Activated CD8-positive, alpha-beta memory T cell treated with anti-CD3 and anti-CD28 coated beads for 24 hours (primary cell): ENCODE measurements around the gene DMRT1.

Source experiments
- DNase-seq: peaks from one replicate; pipeline ENCODE4 v3.0.0-alpha.2; 2020

Gene DMRT1

DNA sequence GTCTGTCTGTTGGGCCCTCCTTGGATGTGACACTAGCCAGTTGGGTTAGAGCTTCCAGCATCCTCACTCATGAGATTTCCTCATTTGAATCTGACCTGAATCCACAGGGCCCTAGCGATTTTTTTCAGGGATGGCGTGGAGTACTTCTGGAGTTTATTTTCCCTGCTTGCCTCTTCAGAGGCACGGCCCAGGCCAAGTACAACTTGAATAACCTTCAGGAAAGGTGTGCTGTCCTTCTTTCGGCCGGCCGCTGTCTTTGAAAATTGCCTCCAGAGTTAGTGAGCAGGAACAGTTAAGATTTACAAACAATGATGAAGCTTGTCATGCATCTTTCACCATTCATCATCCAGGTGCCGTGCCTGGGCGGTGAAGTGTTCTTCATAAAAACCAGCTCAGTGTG lies 85.5 kb downstream of the DMRT1 start:
- DNase-seq: no peak

GRCh38 chr9:928363-929042 lies 87.0 kb downstream of the DMRT1 start:
- no peak for DNase-seq

DNA sequence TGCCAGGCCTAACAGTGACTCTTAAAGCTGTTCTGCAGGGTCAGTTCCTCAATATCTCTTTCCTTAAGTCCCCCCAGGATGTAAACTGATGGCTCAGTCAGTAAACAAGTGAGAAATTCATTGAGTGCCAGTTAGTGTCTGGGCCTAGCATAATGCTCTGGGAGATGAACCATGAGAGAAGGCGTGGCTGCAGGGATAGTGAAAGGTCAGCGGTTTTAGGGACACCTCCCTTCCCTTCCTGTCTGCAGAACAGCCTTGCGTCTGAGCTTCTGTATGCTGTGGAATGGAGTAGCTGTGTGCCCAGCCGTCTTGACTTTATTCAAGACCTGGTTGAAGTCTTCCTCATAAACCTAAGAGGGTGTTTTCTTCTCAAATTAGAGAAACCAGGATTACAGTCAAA lies 88.2 kb downstream of the DMRT1 start:
- DNase-seq: no peak

GRCh38 chr9:933356-933755 lies 91.9 kb downstream of the DMRT1 start:
- no peak for DNase-seq

DNA sequence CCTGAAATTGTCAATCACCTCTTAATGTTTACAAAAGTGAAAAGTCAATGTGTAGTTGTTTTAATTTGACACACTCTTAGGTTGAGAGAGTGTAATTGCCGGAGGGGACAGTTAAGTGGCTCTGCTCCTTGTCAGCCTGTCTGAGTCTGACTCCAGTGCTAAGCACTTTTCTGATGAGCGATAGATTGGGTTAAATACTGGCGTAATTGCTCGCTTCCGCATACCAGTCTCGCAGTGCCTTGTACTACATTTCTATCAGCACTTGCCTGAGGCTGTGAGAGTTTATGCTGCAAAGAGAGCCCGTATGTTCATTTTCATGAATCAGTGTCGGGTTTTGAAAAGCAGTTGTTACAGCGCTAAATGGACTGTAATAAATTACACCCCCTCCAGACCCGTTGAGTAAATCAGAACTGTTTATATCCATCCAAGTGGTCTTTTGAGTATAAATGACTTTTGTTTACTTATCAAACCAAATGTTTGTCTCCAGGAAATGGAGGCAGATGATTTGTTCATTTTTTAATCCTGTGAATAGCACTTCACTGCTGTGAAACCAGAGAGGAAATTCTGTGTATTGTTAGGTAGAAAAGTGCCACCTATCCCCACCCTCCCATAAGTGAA lies 94.0 kb downstream of the DMRT1 start:
- no peak for DNase-seq

- no peak for DNase-seq
These were observed 101.5 kb downstream of the DMRT1 start for GRCh38 chr9:942805-943580.

- DNase-seq: no peak
These were observed 106.5 kb downstream of the DMRT1 start for GRCh38 chr9:947985-948384.

DNA sequence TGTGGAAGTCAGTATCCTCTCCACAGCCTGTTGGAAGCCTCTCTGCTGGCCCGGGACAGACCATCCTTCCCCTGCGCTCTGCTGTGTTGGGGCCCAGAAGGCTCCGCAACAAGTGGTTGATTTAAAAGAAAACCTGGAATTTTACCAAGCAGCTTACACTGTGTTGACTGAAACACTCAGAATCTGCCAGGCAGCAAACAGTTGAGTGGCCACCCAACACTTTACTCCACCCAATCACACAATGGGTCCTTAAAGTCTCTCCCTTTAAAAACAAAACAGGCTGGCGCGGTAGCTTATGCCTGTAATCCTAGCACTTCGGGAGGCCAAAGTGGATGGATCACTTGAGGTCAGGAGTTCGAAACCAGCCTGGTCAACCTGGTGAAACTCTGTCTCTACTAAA lies 107.0 kb downstream of the DMRT1 start:
- no peak for DNase-seq

DNA sequence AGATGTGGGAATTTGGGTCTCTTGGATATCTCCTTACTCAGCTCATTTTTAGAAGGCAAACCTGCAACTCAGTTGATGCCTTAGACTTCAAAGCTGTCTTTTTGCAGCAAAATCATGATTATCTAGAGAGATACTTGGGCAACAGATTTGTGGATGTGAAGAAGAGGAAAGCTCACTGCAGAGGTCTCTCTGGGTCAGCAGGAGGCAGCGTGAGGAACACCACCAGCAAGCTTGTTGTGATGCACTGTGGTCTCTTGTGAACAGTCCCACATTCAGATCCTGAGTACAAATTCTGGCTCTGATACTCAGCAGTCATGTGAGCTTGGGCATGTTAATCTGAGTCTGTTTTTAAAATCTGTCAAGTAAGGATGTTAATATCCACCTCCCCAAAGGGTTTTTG lies 108.6 kb downstream of the DMRT1 start:
- no peak for DNase-seq

DNA sequence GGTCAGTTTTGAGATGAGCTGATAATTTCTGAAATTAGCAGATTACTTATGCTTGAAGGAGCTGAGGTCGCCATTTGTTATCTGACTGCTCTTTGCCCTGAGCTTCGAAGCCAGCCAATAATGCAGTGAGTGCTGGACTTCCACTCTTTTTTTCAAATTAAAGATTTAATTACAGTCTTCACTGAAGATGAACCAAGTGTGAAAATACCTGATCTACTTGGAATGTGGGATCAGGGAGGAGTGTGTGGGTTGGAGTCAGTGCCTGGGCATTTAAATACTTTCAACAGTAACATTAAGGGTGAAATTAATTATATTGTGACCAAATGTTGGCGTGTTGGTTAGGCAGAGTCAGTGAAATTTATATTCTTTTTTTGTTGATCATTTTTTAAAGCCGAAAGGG lies 111.0 kb downstream of the DMRT1 start:
- DNase-seq: no peak

DNA sequence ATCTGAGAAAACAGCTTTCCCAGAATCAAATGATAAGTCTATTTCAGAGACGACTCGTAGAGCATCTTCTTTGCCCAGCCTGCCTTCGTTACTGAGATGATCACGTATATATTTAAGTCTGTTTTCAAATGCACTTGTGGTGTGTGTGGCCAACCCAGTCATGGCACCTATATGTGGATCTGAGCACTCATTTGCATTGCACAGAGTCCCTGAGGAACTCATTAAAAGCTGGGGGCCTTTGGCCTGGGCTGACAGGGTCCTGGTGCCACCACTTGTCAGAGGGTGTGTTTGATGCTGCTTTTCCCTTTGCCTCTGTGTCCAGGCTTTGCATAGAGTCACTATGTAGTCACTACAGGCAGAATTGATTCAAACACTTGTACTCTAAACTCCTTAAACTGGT lies 117.6 kb downstream of the DMRT1 start:
- no peak for DNase-seq

GRCh38 chr9:959914-960313 lies 118.4 kb downstream of the DMRT1 start:
- no peak for DNase-seq

GRCh38 chr9:962023-962422 lies 120.5 kb downstream of the DMRT1 start:
- no peak for DNase-seq

DNA sequence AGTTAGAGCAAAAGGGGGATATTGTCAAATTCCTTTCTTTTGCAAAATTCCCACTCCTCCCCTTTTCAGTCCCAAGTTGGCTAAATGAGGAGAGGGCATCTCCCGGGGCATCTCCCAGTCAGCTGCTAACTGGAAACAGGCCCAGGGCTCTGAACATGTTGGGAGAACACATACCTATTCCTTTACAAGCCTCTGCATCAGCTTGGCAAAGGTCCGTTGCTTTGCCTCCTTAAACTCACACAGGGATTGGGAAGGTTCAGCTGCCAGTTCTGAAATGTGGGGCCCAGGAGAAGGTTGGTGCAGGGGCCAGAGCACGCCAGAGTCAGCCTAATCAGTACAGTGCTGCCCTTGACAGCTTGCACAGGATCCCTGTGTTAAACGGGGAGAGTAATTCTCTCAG lies 124.0 kb downstream of the DMRT1 start:
- DNase-seq: no peak

DNA sequence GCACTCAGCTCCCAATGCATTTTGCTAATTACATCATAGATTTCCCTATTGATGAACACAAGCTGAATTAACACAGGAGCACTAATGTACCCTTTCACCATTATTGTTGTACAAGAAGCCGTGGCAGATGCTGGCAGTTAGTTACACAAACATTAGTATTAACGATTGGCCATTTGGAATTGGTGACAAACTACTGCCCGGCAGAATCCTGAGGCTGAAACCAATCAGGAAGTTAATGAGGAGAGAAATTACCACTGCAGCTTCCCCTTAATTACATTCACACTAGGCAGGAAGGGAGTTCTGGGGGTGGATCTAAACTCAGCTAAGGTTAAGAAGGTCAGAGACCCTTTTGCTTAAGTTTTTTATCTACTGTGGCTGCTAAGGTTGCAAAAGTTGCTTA lies 125.4 kb downstream of the DMRT1 start:
- no peak for DNase-seq

DNA sequence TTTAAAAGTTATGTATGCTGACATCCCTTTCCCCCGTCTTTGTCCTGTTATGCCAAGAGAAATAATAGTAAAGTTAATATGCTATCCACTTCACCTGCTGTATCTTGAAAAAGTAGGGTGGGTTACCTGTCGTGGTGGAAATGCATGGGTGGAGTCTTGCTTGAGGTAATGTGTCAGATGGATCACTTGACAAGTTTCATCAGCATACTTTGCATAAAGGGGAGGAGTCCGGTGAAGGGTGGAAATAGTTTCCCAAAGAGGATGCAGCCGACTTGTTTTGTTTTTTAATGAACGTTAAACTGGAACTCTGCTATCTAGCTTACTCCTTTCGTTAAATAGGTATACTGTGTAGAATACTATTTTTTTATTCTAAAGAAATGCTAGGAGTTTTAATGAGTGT lies 125.9 kb downstream of the DMRT1 start:
- DNase-seq: no peak

GRCh38 chr9:967903-968641 lies 126.6 kb downstream of the DMRT1 start:
- DNase-seq: no peak

GRCh38 chr9:969310-970150 lies 128.0 kb downstream of the DMRT1 start:
- DNase-seq: no peak

GRCh38 chr9:970151-970996 lies 128.9 kb downstream of the DMRT1 start:
- no peak for DNase-seq

DNA sequence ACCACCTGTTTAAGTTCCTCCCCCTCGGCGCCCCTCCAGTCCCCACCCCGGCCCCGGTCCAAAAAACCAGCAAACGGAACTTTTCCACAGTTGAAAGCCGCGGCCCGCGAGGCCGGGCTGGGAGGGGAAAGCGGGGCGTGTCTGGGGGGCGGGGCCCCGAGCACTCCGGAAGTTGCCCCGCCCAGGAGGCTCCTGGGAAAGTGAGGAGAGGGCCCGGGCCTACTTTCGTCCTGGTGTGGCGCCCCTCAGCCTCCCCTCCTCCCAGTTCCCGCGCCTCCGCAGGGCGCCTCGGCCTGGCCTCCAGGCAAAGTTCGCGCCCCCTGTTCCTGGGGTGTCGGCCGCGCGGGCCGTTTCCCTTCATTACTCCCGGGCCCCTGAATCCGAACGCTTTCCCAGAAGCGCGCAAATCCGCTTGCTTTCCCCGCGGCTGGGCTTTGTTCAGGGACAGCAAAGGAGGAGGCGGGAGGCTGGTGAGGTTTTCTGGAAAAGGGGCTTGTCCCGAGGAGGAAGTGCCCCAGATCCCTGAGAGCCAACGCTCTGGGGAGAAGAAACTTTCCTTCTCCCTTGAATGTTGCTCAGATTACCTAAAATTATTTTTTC lies 130.5 kb downstream of the DMRT1 start:
- DNase-seq: no peak
